Epithelial cell of proximal tubule (primary cell): ENCODE results near the gene PHF11. TPM values are rescaled to one million over a fixed set of nuclear protein-coding genes. Genes with fewer than 3 reads are reported as not detected.

Experiments
- DNase-seq: peaks from one replicate; pipeline ENCODE4 v3.0.0-alpha.2; 2011; ENCODE audit warnings: low read depth
- H3K4me3 ChIP-seq: 2 replicates; pipeline ENCODE4 v1.5.1; 2011; ENCODE audit warnings: low read depth, mild to moderate bottlenecking, low read length
- total RNA-seq: library from RNA; depleted of rRNA; stranded (reverse); fragments of >200 nt; gene quantifications from 2 replicates; pipeline ENCODE4 v1.2.3, GENCODE V29; 2015
- TF ChIP-seq, protein P1 (sequence below): conservative IDR thresholded peaks from 2 replicates; pipeline ENCODE4 v1.5.1; 2012; ENCODE audit warnings: low read depth, mild to moderate bottlenecking, low read length

PHF11 gene
- 21.8 and 33.9 TPM in 2 replicates for total RNA-seq

DNA sequence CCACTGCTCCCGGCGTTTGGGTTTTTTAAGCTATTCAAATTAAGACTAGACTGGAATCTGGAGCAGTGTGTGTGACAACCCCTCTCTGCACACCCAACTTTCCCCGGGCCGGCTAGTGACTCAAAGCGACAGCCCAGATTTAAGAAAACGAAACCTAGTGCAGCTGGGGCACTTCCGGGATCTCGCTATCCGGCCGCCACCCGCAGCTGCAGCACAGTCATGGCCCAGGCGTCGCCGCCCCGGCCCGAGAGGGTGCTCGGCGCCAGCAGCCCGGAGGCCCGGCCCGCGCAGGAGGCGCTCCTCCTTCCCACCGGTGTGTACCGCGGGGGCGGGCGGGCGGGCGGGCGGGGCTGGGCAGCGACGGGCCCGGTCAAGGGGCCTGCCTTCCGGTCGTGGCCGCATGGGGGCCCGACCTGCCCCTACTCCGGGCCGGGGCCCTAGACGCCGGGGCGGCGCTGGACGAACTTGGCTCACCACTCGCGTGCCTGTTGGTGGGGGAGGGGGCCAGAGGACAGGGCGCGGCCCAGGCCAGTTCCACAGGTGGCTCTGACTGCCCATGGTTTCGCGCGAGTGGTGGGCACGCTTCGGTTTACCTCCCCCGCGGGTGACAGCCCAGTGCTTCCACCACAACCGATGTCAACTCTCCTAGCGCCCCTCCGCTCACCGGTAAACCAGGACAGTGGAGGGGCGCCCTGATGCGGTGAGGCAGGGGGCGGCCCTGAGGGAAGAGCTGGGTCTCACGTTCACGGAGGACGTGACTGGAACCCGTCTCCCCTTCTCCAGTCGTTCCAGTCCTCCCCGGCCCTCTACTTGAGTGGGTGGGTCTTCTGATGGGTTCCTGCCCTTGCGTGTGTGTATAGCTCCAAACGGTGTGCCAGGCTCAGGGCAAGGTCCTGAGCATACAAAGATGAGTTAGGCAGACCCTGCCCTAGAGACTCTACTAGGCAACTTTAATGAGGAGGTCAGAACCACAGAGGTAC lies at the start of gene PHF11:
PHF11 (plus strand) TSS at position 171 of the 980 bp plus-strand sequence; CDS start at position 220, 49 bp downstream.
- TF ChIP-seq, protein P1, sequence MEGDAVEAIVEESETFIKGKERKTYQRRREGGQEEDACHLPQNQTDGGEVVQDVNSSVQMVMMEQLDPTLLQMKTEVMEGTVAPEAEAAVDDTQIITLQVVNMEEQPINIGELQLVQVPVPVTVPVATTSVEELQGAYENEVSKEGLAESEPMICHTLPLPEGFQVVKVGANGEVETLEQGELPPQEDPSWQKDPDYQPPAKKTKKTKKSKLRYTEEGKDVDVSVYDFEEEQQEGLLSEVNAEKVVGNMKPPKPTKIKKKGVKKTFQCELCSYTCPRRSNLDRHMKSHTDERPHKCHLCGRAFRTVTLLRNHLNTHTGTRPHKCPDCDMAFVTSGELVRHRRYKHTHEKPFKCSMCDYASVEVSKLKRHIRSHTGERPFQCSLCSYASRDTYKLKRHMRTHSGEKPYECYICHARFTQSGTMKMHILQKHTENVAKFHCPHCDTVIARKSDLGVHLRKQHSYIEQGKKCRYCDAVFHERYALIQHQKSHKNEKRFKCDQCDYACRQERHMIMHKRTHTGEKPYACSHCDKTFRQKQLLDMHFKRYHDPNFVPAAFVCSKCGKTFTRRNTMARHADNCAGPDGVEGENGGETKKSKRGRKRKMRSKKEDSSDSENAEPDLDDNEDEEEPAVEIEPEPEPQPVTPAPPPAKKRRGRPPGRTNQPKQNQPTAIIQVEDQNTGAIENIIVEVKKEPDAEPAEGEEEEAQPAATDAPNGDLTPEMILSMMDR = no peak
- peak within 1 kb of the TSS; percentile 69 for H3K4me3 ChIP-seq
- no peak for DNase-seq

DNA sequence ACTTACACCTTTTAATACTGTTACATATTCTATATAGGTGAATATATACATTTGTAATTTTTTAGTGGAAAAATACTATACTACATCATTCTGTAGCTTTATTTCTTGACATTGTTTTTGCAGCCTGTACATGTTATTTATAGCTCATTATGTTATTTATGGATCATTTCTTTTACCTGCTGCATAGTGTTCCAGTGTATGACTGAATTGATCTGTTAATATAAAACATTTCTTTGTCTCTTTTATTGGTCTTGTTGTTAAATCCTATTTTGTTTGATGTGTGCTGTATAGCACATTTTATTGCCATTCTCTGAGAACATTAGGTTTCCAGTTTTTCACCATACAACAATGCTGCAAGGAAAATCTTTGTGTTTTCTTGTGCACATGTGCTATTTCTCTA lies 49.3 kb upstream of the PHF11 start:
- TF ChIP-seq, protein P1 = no peak
- no peak overlapping the region for H3K4me3 ChIP-seq

DNA sequence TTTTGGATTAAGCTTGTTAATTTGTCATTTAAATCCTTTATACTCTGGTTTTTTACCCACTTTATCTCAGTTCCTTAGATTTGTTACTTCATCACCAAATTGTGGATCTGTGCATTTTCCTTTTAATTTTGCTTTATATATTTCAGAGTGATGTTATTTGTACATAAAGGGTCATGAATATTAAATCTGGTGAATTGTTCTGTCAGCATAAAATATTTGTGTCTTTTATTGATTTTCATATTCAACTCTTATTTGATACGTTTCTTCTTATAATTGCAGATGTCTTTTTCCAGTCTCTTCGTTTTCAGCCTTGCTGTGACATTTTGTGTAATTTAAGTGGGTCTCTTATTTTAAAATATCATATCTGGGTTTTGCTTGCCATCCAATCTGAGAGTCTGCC lies 47.0 kb upstream of the PHF11 start:
- TF ChIP-seq, protein P1 = no peak

More for the DNA sequence above, 49.3 kb upstream of the PHF11 start:
- DNase-seq = no peak

DNA sequence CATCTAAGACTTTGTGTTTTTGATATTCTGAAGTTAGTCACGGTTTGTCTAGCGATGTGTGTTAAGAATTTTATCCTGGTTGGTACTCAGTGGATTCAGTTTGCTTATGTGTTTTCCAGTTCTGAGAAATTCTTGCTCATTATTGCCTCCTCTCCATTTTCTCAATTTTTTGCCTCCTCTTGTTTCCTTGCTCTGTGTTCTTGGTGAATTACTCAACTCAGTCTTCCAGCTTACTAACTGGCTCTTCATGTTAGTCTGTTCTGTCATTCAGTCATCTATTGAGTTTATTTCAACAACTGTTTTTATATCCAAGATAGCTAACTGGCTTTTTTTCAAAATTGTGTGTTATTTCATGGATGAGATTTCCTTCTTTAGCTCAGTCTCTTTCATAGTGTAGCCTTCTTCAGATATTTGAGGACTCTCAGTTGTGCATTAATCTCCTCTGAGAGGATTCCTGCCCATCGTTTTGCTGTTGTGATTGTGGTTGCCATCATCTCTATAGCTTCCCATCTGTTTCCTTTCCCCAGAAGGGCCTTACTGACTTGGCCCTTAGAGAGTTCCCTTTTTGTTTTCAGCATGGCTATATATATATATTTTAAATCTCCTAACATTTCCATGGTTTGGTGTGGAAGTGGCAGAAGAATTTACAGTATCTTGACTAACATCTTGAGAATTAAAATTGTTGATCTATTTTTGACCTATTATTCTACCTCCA lies 45.5 kb upstream of the PHF11 start:
- no peak overlapping the region for H3K4me3 ChIP-seq
- TF ChIP-seq, protein P1 = no peak
- no peak for DNase-seq

More for the DNA sequence above, 47.0 kb upstream of the PHF11 start:
- no peak overlapping the region for H3K4me3 ChIP-seq
- DNase-seq = no peak

DNA sequence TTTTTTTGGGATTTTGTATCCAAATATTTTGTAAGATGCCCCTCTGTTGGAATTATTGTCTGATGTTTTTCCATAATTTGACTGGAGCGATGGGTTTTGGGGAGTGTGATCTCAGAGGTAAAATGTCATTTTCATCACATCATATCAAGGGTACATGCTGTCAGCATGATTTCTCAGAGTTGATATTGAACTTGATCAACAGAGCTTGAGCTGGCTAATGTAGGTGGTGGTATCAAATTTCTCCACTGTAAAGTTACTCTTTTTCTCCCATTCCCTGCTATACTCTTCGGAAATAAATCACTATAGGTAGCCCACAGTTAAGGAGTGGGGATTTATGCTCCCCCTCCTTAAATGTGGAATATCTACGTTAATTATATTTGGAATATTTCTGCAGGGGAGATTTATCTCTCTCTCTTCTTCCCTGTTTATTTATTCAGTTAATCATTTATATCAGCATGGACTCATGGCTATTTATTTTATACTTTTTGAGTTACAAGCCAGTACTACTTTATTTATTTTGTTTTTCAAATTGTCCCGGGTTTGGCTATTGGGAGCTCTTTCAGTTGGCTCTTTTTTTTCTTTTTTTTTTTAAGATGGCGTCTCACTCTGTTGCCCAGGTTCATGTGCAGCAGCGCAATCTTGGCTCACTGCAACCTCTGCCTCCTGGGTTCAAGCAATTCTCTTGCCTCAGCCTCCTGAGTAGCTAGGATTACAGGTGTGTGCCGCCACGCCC lies 42.9 kb upstream of the PHF11 start:
- DNase-seq = no peak
- TF ChIP-seq, protein P1 = no peak
- H3K4me3 ChIP-seq = no peak overlapping the region

DNA sequence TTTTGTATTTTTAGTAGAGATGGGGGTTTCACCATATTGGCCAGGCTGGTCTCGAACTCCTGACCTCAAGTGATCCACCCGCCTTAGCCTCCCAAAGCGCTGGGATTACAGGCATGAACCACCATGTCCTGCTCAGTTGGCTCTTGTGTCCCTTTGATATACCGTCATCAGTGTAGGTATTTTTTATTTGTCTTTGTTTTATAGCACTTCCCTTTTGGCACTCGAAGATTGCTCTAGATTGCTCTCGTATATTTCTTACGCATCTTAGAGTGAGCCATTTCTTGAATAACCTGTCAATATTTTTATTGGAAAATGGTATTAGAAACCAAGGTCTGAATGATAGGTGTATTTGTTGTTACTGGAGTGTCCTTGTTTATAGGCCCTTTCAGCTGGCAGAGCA lies 42.3 kb upstream of the PHF11 start:
- DNase-seq = no peak
- H3K4me3 ChIP-seq = no peak overlapping the region
- TF ChIP-seq, protein P1 = no peak
